ENCODE measurements around the gene USP3. TPM values are rescaled to one million over a fixed set of nuclear protein-coding genes. Genes with fewer than 3 reads are reported as not detected.
"Not testable (repeated sequence)": the region's sequence is repeated elsewhere in the genome, so short reads cannot be mapped to it uniquely, and the experiment has no call there.

Gene USP3
- total RNA-seq, 4 donors from 2014 or later = 12.1 to 29.4 (median 15.5) TPM

DNA sequence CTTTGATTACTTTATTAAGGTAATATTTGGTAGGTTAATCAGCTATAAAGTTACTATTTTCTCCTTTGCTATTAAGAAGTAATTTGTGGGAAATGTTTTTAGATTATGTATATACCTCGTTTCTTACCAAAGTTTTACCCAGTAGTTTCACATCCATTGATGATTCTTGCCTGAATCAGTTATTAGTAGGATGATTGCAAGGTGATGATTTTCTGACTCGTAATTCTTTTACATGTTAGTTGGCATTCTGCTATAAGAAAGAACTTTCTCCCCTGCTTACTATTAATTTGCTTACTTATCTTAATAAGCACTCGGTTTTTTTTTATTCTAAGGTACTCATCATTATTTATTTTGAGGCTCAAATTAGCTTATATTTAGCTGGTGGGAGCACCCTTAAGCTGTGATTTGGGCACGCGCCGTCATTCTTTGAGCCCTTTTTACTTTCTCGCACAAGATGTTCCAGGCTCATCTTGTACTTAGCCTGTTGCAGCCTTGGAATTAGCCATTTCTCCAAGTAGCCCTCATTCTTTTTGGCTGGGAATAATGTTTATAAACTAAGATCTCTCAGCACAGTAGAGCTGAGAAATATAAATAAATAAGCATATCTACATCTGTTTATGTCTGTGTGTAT is 15.3 kb downstream of the USP3 start:
- peak in 1 of 2 donors; percentile 47 for ATAC-seq
- Histone ChIP-seq H3K9me3 (no peaks in the 10 kb centered on the region), H3K36me3 (no peaks in the 10 kb centered on the region), H3K27me3 (no peaks in the 10 kb centered on the region), H3K4me1 (peaks cover 84 to 98% of the 10 kb centered on the region in 2 donors), H3K27ac (peak overlapping the region; percentile 5 to 71 (median 16)), H3K4me3 (no peak overlapping the region)
- intact Hi-C loops (cut with DNase I; ENCODE audit: low total_unique reads) = no loop called here
- TF ChIP-seq, protein P1, sequence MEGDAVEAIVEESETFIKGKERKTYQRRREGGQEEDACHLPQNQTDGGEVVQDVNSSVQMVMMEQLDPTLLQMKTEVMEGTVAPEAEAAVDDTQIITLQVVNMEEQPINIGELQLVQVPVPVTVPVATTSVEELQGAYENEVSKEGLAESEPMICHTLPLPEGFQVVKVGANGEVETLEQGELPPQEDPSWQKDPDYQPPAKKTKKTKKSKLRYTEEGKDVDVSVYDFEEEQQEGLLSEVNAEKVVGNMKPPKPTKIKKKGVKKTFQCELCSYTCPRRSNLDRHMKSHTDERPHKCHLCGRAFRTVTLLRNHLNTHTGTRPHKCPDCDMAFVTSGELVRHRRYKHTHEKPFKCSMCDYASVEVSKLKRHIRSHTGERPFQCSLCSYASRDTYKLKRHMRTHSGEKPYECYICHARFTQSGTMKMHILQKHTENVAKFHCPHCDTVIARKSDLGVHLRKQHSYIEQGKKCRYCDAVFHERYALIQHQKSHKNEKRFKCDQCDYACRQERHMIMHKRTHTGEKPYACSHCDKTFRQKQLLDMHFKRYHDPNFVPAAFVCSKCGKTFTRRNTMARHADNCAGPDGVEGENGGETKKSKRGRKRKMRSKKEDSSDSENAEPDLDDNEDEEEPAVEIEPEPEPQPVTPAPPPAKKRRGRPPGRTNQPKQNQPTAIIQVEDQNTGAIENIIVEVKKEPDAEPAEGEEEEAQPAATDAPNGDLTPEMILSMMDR (IDR thresholded peaks at IDR 0.05 in 4 of 5, conservative IDR thresholded peaks at IDR 0.05 in 1 of 5) = no peak
- no peak for TF ChIP-seq POLR2A (IDR thresholded peaks at IDR 0.05)
- in situ Hi-C loops (cut with MboI; ENCODE audit: low sequenced_read_pairs in 4 of 4) = loop anchor here in 1 of 4 donors (25.0 kb wide), 1 partner anchor 568 kb away; the partner anchor contains the start of genes CIAO2A and SNX1
- DNase-seq = no peak

DNA sequence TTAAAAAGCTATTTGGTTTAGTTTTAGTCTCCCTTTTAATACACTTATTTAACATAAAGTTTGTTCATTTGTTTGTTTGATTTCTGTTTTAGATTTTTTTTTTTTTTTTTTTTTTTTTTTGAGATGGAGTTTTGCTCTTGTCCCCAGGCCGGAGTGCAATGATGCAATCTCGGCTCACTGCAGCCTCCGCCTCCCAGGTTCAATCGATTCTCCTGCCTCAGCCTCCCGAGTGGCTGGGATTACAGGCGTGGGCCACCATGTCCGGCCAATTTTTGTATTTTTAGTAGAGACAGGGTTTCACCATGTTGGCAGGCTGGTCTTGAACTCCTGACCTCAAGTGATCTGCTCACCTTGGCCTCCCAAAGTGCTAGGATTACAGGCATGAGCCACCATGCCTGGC is 16.1 kb downstream of the USP3 start:
- intact Hi-C loops (cut with DNase I; ENCODE audit: low total_unique reads); DNase-seq; H3K4me3 ChIP-seq; H3K9me3 ChIP-seq; ATAC-seq; H3K36me3 ChIP-seq; H3K27me3 ChIP-seq: not testable (repeated sequence)
- in situ Hi-C loops (cut with MboI; ENCODE audit: low sequenced_read_pairs in 4 of 4) = loop anchor here in 1 of 4 donors (25.0 kb wide), 1 partner anchor 567 kb away; the partner anchor contains the start of genes CIAO2A and SNX1
- Histone ChIP-seq H3K27ac (peak overlapping the region in 2 of 4 donors; percentile 60 to 71), H3K4me1 (peaks cover 84 to 98% of the 10 kb centered on the region in 2 donors)

DNA sequence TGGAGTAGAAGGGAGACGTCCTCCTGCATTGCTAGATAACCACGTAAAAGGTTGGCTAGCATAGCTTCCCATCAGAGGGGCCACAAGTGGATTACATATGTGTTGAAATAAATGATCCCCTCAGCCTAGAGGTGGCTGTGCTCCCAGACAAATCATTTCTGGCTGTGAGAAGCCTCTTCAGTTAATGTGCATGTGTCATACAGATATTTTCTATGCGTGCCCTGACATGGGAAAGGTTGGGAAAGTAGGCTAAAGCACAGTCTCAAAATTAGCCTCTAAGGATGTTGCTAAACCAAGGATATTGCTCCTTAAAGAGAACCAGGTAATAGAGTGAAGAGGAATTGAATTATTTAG is 17.8 kb downstream of the USP3 start:
- intact Hi-C loops (cut with DNase I; ENCODE audit: low total_unique reads) (no loop called here), in situ Hi-C loops (cut with MboI; ENCODE audit: low sequenced_read_pairs in 4 of 4) (loop anchor here in 1 of 4 donors (25.0 kb wide), 1 partner anchor 565 kb away; the partner anchor contains the start of genes CIAO2A and SNX1)
- H3K27ac ChIP-seq = peak overlapping the region; percentile 6 to 71 (median 50)
- DNase-seq (no peak), ATAC-seq (peak; percentile 59 to 87)
- H3K9me3 ChIP-seq = no peaks in the 10 kb centered on the region
- peaks cover 84 to 93% of the 10 kb centered on the region in 2 donors for H3K4me1 ChIP-seq
- H3K4me3 ChIP-seq = no peak overlapping the region
- no peaks in the 10 kb centered on the region for H3K27me3 ChIP-seq
- H3K36me3 ChIP-seq = no peaks in the 10 kb centered on the region
- TF ChIP-seq POLR2A (IDR thresholded peaks at IDR 0.05) = no peak
- TF ChIP-seq, protein P1 (IDR thresholded peaks at IDR 0.05 in 4 of 5, conservative IDR thresholded peaks at IDR 0.05 in 1 of 5) = no peak

DNA sequence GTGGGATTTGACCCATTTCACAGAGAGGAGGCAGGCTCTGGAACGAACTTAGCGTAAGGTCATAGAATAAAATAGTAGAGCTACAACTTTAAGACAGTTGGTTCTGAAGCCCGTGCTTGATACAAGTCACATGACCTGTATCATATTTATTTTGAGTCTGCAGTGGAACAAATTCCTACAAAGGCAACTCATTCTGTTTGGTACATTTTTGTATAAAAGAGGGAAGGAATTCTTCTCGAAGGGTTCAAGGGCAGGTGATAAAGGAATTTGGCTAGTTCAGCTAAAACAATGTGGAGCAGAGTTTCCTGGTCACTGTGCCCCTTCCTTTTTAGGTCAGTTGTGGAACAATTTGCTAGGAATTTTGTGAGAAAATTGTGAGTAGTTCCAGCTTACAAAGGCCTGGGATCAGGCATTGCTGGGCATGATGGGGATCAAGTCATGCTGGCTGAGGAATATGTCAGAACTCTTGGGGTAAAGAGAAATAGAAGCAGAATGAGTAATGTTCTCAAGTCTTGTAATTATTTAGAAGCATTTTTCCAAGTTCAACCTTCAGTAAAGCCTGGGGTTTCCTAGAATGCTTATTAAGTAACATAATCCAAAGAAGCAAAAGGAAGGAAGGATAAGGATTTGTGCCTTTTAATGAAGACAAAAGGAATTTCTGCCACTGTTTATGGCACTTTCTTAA is 19.1 kb downstream of the USP3 start:
- ATAC-seq (peak in 1 of 2 donors; percentile 50), DNase-seq (no peak)
- intact Hi-C loops (cut with DNase I; ENCODE audit: low total_unique reads) (no loop called here), in situ Hi-C loops (cut with MboI; ENCODE audit: low sequenced_read_pairs in 4 of 4) (loop anchor here in 1 of 4 donors (25.0 kb wide), 1 partner anchor 564 kb away; the partner anchor contains the start of genes CIAO2A and SNX1)
- no peaks in the 10 kb centered on the region for H3K9me3 ChIP-seq
- H3K27ac ChIP-seq = peak overlapping the region in 2 of 4 donors; percentile 60 to 71
- no peak overlapping the region for H3K4me3 ChIP-seq
- no peaks in the 10 kb centered on the region for H3K36me3 ChIP-seq
- H3K4me1 ChIP-seq = peaks cover 71 to 93% of the 10 kb centered on the region in 2 donors
- TF ChIP-seq, protein P1 (IDR thresholded peaks at IDR 0.05 in 4 of 5, conservative IDR thresholded peaks at IDR 0.05 in 1 of 5) = no peak
- TF ChIP-seq POLR2A (IDR thresholded peaks at IDR 0.05) = no peak
- no peaks in the 10 kb centered on the region for H3K27me3 ChIP-seq

All from gastrocnemius medialis (tissue), 4 donors.